HG03457 (cell line): ENCODE measurements around the gene COG4.
"Not testable (repeated sequence)": the region's sequence is repeated elsewhere in the genome, so short reads cannot be mapped to it uniquely, and the experiment has no call there.

Source experiments
- ATAC-seq: cut with Tn5 transposase; IDR thresholded peaks from one replicate; pipeline ENCODE4 v1.9.1; 2021; ENCODE audit warnings: moderate number of reproducible peaks; ENCODE audit not compliant: unreplicated experiment

Gene COG4

DNA sequence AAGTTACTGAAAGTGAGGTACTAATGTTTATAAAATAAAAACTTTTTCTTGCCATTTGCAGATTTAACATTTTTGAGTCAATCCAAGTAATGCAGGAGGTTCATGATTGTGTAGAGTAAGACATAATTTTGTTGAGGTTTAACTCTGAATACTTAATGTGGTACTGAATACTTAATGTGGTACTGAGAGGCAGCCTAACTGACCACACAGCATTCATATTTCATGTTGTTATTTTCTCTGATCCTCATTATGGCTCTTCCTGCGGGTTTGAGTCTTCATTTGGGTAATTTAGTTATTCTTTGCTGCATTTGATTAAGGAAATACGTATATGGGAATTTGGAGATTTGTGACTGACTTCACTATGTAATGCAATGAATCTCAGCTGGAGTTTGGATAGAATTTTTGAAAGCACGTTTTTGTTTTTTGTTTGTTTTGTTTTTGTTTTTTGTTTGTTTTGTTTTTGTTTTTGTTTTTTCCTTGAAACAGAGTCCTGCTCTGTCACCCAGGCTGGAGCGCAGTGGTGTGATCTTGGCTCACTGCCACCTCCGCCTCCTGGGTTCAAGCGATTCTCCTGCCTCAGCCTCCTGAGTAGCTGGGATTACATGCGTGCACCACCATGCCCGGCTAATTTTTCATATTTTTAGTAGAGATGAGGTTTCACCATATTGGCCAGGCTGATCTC, 4.1 kb upstream of the COG4 start:
- ATAC-seq = no peak

DNA sequence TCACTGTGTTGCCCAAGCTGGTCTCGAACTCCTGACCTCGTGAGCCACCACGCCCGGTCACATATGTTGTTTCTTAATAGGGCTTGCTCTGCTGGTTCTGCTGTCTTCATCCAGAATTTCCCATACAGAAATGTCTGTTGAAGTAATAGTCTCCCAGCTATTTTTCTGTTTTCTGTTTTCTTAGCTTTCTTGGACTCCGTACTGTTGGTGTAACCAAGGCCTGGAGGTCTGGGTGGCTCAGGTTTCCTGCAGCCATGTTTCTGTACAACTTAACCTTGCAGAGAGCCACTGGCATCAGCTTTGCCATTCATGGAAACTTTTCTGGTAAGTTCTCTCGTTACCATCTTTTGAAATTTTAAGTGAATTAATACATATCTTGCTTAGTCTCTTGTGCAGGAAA, 3.0 kb upstream of the COG4 start:
- no peak for ATAC-seq

DNA sequence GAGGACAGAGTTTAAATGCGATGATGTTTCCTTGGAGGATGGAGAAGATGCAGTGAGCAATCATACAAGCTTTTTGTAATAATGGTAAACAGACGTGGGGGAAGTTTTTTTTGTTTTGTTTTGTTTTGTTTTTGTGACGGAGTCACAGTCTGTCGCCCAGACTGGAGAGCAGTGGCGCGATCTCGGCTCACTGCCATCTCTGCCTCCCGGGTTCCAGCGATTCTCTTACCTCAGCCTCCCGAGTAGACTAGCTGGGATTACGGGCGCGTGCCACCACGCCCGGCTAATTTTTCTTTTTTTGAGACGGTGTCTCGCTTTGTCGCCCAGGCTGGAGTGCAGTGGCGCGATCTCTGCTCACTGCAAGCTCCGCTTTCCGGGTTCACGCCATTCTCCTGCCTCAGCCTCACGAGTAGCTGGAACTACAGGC, 1.1 kb upstream of the COG4 start:
- ATAC-seq = not testable (repeated sequence)

DNA sequence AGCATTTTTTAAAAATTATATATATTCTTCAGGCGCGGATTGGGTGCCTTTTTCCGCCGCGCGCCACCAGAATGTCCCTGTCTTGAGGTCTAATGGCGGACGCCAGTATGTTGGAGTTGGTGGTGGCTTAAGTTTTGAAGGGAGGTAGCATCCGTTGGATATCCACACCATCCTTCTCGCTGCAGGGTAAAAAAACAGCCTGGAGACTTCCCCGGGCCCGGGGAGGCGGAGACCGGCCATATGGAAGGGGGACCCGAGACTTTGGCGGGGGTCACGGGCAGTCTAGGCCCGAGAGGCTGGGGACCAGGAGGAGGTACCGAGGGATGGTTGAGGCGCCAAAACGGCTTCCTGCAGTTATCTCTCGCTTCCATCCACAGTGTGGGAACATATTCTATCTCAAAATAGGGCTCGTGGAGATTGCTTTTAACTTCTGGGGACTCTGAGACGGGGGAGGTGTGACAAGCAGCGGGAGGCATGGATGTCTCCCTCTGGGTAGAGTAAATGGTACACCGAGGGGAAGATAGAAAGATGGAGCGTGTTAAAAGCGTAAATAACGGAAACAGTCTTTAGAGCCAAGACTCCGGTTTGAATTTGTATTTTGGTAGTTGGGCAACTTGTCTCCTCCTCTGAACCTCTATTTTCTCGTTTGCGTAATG, 517 bp upstream of the COG4 start, which contains the start of gene SF3B3:
Gene SF3B3, plus strand, starts transcription at position 74 of the 656 bp plus-strand sequence. CDS start 2,841 bp downstream, outside the sequence.
- ATAC-seq = peak; percentile 38

DNA sequence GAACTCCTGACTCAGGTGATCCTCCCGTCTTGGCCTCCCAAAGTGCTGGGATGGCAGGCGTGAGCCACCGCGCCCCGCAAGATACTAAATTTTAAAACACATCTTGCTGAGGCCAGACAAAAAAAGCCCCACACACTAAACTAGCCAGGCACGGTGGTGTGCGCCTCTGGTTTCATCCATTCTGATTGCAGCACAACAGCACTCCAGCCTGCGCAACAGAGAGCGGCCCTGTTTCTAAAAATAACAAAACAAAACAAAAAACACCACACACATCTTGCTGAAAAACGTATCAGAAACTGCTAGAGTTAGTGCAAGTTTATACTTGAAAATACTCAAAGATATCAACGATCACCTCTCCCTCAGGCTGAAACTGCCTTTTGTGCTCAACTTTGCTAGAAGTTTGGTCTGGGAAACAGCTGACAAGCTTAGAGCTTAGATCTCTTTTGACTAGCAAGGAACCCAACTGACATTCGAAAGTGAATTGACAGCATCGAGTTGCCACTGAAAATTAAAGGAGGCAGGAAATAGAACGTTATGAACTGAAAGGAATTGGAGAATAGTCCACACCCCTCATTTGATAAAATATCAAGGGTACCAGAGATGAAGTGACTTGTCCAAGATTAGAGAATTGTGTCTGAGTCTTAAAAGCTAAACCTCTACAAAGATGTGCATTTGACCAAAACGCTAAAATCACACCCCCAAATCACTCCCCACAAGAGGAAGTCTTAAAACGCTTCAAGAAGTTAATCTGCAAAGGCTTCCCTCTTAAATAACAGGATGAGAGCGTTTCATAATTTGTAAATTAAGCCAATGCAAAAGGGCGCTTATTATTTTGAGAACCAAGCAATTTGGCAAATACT, 908 bp downstream of the COG4 start:
- no peak for ATAC-seq

DNA sequence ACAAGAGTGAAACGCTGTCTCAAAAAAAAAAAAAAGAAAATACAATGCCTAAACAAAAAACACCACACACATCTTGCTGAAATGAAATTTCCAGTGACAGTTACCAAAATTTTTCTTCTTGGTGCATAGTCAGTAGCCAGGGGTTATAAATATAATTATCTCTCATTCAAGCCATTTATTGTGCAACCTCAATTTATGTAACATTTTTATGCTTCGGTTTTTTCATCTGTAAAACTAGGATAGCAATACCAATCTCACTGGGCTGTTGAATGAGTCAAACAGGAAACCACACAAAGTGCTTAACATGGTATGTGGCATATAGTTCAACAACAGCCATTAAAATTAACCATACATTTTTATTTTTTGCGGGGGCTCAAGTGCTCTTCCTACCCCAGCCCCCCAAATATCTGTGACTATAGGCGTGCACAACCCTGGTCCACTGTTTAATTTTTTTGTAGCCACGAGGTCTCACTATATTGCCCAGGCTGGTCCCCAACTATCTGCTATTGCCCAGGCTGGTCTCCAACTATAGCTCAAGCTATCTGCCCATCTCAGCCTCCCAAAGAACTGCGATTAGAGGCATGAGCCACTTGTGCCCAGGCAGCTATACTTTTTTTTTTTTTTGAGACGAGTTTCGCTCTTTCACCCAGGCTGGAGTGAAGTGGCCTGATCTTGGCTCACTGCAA, 2.6 kb downstream of the COG4 start:
- no peak for ATAC-seq

DNA sequence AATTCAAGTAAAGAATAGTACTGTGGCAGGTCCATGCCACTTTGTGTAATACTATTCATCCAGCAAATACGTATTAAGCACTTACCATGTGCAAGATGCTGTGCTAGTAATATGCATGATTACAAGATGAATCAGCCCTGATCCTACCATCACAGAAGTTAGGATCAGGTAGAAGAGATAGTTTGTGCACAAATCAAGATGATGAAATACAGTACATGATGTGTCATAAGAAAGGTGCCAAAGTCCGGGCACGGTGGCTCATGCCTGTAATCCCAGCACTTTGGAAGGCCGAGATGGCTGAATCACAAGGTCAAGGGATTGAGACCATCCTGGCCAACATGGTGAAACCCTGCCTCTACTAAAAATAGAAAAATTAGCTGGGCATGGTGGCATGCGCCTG, 10.9 kb downstream of the COG4 start:
- ATAC-seq = no peak

DNA sequence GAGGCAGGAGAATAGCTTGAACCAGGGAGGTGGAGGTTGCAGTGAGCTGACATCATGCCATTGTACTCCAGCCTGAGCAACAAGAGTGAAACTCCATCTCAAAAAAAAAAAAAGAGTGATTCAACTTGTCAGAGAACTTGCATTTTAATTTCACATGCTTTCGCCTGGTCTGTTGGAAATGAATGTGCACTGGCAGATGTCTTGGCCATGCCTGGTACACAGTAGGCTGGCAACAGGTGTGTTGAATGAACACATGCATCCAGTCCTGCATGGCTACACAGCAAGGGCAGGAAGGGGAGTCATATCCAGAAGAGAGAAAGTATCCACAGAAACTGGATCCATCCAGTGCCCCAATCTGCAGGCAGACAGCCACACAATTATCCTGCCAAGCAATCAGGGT, 11.5 kb downstream of the COG4 start:
- ATAC-seq = no peak

DNA sequence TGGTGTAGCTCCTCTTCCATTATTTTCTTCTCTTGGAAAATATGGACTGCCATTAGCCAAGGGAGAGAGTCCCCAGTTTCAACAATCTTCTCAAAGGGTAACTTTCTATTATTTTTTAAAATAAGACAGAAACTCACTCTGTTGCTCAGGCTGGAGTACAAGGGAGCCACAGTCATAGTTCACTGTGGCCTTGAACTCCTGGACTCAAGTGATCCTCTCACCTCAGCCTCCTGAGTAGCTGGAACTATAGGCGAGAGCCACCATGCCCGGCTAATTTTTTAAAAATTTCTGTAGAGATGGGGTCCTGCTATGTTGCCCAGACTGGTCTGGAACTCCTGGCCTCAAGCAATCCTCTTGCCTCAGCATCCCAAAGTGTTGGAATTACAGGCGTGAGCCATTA, 13.1 kb downstream of the COG4 start:
- no peak for ATAC-seq

DNA sequence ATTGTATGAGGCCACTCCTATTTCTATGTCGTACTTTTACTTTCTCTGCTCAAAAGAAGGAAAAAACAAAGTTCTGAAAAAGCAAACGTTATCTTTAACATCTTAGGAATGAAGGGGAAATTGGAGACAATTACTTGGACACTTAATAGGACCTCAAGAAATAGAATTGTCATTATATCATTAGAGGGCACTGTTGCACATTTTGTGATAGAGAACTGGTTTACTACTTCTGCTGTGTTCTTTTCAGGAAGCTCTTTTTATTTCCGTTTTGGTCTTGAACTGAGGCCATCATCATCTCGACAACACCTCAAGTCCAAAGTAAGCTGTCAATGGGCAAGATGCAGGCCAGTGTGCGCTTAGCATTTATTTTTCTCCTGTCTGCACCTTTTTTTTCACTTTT, 14.6 kb downstream of the COG4 start:
- no peak for ATAC-seq

DNA sequence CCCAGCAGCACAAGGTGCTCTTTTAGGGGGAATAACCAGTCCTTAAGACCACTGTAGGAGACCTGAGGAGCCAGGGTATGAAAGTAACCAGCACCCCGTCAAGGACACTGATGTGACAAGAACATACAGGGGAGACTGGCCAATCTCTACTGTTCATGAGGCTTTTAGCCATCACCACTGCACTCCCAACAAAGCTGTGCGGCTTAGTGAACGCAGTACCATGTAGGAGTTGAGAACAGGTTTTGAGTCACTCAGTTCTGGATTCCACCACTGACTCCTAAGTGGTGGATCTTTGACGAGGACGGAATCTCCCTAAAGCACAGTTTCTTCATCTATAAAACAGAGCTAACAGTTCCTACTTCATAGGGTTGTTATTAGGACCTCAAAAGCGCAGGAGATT, 26.8 kb downstream of the COG4 start:
- no peak for ATAC-seq

DNA sequence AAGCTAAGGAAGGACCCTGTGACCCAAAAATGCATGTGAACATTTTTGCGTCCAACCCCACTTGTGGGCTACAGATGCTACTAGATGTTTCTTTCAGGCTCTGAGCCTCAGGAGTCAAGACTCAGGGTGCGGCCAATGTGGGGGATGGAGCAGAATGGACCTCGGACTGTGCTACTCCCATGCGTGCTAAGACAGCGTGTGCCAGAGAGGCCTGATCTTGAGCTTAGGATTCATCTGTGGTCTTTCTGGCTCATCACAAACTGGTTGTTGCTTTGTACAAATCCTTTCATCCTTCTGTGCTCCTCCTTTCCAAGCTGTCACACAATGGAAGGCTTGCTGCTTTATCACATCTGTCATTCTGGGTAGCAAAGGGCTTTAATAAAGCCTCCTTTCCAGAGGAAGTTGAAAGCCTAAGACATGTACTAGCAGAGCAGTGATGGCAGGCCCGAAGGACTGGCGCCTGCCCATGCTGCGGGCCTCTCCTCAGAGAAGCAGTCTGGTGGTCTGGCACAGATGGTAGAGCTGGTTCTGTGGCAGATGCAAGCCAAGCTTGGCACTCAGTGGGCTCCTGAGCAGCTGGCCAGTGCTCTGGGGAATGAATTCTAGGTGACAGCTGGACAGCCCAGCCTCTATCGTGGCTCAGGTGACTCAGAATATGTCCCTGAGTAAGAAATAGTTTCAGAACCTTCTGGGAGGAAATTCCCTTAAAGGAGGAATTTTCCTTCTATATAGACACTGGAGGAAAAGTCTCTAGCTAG, 27.8 kb downstream of the COG4 start:
- ATAC-seq = no peak

DNA sequence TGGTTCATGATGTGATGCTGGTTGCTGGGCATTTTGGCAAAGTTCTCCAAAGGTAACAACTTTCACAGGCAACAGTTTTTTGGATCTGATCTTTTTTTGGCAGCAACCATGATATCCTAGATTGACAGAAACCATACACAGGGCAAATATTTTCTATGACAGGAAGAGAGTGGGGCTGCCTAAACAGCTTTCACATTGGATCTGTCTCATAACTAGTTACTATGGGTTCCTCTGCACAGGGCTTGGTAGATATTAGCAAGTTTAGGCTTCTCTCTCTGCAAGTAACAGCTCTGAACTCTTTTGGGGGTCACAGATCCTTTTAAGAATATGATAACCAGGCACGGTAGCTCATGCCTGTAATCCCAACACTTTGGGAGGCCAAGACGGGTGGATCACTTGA, 28.6 kb downstream of the COG4 start:
- ATAC-seq = no peak

DNA sequence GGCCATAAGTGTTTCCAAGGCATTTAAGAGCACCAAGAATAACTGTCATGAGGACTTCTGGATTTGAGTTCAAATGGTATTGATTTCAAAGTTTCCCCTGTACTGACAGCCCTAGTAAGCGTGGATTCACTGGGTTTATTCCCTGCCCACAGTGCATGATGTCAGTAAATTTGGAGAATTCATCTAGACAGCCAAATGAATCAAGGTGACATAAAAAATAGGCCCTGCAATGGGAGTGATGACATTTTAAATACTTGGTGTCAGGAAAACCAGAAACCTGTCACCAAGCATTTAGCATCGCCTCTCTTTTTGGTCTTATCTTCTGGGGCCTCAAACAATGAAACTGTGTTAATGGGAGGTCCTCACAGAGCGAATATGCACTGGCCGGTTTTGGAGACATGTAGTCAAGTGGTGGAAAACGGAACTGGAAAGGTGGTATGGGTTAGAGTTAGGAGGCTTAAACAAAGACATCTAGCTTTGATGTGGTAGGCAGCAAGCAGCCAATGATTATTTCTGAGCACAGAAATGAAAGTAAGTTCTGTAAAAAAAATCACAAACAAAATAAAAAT, 29.1 kb downstream of the COG4 start:
- ATAC-seq = no peak

DNA sequence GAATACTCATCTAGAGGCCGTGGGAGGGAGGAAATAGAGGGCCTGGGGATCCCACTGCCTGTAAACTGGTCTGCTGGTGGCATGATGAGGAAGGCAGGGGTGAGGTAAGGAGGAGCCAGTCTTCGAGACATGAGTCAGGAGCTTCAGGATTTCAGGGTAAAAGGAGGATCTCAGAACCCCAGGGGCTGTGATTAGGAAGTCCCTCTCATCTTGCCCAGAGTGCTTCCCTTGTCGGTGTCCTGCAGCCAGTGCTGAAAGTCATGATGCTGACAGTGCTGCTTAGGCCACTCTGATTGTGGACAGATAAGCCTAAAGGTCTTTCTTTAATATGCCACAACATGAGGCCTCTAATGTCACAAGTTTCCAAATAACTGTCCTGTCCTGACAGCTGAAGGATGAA, 29.6 kb downstream of the COG4 start:
- ATAC-seq = no peak

DNA sequence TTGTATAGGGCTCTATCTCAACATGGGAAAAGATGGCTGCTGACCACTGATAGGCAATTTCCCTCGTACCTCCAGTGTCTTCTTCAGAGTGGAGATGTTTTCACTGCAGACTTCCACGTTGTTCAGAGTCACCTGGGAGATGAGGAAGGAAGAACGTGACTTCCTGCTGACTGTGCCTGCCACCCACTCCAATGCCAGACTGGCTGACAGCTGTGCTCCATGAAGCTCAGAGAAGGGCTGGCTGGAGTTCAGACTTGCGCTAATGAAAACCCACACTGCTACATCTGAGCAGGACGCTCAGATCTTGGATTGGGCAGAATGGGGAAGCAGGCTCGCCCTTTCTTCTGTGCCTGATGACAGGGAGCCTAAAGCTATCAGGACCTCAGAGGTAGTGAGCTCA, 33.1 kb downstream of the COG4 start:
- ATAC-seq = no peak

DNA sequence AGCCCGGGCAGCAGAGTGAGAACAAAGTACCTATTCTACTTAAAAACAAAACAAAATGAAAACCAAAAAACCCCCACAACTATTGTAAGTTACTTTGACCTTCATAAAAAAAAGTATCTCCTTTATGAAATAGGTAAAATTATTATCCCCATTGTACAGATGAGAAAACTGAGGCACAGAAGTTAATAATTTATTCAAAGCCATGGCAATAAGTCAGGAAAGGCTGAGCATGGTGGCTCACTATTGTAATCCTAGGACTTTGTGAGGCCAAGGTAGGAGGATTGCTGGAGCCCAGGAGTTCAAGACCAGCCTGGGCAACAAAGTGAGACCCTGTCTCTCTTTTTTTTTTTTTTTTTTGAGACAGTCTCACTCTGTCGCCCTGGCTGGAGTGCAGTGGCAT, 38.5 kb downstream of the COG4 start:
- no peak for ATAC-seq

DNA sequence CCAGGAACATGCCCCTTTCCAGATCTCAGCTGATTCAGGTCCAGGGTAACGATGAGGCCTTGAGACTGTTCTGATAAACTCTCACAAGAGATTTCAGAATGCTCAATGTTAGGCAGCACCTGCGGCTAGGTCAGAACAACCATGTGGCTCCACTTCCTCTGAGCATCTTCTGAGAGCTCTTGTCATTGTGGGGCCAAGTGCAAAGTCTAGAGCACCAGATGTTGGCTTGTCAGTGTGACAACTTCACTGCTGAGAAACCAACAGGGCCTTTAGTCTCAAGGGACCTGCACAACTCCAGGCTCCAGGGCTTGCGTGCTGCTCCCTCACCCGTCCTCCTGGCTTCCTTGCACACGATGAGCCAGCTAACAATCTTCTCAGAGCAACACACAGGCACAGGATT, 39.9 kb downstream of the COG4 start:
- ATAC-seq = no peak

DNA sequence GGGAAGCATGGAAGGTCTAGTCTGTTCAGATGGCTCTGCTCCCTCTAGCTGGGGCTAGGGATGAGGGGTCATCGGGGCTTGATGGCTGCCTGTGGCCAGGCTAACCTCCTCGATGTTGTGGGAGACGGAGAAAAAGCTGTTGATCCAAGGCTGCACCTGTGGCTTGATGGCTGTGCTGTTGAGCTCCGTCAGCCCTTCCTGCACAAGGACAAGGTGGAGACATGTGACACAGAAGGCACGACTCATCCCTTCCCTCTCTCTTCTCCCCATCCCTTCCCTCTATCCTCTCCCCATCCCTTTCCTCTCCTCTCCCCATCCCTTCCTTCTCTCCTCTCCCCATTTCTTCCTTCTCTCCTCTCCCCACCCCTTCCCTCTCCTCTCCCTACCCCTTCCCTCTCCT, 40.7 kb downstream of the COG4 start:
- no peak for ATAC-seq

DNA sequence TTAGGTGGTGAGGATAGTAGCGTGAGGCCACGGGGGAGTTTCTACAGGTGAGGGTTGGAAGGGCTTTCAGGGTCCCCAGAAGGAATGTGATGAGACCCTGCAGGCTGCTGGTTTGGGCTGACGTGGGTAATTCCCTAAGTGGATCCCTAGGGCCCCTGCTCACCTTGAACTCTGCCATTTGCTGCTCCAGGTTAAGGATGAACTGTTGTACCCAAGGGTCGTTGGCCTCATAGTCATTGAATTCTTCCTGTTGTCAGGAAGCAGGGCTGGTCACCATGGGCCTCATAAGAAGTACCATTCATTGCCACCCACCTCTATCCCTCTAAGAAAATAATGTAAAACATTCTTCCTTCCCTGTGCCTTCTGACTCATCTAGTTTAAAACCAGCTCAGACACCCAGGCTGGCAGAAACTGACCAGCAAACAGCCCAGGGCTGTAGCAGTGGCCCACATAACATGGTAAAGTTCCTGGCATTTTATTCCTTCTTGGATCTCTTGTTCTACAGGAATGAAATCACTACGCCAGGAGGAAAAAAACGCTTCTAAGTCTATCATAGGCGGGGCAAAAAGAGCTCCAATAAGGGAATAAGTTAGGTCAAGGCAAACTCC, 41.3 kb downstream of the COG4 start:
- no peak for ATAC-seq
